ENCODE measurements around the gene GPER1.

DNA sequence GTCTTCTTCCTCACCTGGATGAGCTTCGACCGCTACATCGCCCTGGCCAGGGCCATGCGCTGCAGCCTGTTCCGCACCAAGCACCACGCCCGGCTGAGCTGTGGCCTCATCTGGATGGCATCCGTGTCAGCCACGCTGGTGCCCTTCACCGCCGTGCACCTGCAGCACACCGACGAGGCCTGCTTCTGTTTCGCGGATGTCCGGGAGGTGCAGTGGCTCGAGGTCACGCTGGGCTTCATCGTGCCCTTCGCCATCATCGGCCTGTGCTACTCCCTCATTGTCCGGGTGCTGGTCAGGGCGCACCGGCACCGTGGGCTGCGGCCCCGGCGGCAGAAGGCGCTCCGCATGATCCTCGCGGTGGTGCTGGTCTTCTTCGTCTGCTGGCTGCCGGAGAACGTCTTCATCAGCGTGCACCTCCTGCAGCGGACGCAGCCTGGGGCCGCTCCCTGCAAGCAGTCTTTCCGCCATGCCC, 4.3 kb downstream of the GPER1 start:
- TF ChIP-seq EZH2 (IDR thresholded peaks at IDR 0.05; ENCODE audit: low read depth, unreplicated experiment) (no peak), POLR2AphosphoS5 (IDR thresholded peaks at IDR 0.05; ENCODE audit: low read depth) (no peak), REST (IDR thresholded peaks at IDR 0.05; ENCODE audit: unreplicated experiment) (no peak), ETS1 (IDR thresholded peaks at IDR 0.05) (no peak), JUNB (IDR thresholded peaks at IDR 0.05; ENCODE audit: unreplicated experiment) (no peak), EZH2phosphoT487 (IDR thresholded peaks at IDR 0.05; ENCODE audit: unreplicated experiment) (no peak), CREB1 (CRISPR knock-in tag; IDR thresholded peaks at IDR 0.05; ENCODE audit: low read depth) (no peak), ZNF331 (CRISPR knock-in tag; IDR thresholded peaks at IDR 0.05; ENCODE audit: low read depth) (no peak)
- TF ChIP-seq, protein P1, sequence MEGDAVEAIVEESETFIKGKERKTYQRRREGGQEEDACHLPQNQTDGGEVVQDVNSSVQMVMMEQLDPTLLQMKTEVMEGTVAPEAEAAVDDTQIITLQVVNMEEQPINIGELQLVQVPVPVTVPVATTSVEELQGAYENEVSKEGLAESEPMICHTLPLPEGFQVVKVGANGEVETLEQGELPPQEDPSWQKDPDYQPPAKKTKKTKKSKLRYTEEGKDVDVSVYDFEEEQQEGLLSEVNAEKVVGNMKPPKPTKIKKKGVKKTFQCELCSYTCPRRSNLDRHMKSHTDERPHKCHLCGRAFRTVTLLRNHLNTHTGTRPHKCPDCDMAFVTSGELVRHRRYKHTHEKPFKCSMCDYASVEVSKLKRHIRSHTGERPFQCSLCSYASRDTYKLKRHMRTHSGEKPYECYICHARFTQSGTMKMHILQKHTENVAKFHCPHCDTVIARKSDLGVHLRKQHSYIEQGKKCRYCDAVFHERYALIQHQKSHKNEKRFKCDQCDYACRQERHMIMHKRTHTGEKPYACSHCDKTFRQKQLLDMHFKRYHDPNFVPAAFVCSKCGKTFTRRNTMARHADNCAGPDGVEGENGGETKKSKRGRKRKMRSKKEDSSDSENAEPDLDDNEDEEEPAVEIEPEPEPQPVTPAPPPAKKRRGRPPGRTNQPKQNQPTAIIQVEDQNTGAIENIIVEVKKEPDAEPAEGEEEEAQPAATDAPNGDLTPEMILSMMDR (conservative IDR thresholded peaks at IDR 0.05; ENCODE audit: low read depth in 2 of 2): no peak
